GM06990 (cell line): Measurements from ENCODE around the gene DHRS7B.
"Not testable (repeated sequence)": the region's sequence is repeated elsewhere in the genome, so short reads cannot be mapped to it uniquely, and the experiment has no call there.

Experiments used
- DNase-seq: peaks from one replicate; pipeline ENCODE4 v3.0.0-alpha.2; 2011; ENCODE audit not compliant: insufficient read length; ENCODE audit errors: extremely low read depth
- H3K27me3 ChIP-seq: replicated peaks from 2 replicates; pipeline ENCODE4 v1.6.0; 2011; ENCODE audit warnings: low read length; ENCODE audit not compliant: control insufficient read depth, insufficient read depth
- H3K36me3 ChIP-seq: 2 replicates; pipeline ENCODE4 v1.5.1; 2011; ENCODE audit warnings: low read length; ENCODE audit not compliant: control insufficient read depth, insufficient read depth
- H3K4me3 ChIP-seq: replicated peaks from 2 replicates; pipeline ENCODE4 v1.5.1; 2011; ENCODE audit warnings: low read depth, mild to moderate bottlenecking, control low read depth, low read length
- CTCF ChIP-seq: IDR thresholded peaks from 2 replicates; pipeline ENCODE4 v1.5.1; 2011; ENCODE audit warnings: low read length, control low read depth, mild to moderate bottlenecking, inconsistent platforms; ENCODE audit not compliant: insufficient read depth, poor library complexity, severe bottlenecking

DHRS7B gene, protein sequence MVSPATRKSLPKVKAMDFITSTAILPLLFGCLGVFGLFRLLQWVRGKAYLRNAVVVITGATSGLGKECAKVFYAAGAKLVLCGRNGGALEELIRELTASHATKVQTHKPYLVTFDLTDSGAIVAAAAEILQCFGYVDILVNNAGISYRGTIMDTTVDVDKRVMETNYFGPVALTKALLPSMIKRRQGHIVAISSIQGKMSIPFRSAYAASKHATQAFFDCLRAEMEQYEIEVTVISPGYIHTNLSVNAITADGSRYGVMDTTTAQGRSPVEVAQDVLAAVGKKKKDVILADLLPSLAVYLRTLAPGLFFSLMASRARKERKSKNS

DNA sequence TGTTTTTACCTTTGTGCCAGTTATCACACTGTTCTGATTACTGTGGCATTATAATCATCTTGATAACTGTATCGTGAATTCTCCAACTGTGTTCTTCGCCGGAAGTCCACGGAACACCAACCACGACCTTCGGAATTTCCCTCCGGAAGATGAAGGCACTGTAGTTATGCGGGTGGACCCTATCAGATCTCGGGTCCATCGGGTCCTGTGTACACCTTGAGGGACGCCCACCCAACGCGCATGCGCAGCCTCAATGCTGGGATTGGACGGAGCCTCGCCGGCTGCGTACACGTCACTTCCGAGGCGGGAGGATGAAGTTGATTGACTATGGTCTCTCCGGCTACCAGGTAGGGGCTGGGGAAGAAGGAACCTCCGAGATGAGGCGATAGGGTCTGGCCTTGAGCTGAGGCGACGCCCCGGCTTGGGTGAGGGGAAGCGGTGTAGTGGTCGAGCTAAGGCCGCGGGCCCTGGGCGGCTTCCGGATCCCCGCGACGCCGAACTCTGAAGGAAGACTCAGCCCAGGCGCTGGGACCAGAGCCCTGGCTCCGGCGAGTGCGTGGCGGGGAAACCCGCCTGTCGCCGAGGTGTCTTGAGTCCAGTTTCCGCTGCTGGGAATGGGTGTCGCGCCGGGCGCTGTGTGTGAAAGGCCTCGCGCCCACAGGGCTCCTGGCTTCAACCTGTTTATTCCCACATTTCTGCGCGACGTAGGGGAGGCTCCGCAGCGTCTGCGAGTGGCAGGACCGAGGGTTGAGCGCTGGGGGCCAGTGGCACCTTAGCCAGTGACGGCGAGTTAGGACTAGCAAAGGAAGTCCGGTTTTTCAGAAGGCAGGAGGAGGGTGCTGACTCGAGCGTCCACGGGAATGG is at the start of gene DHRS7B:
DHRS7B (plus strand) TSS at position 320 of the 864 bp plus-strand sequence; CDS start at position 328, 8 bp downstream.
- Histone ChIP-seq H3K27me3 (no peaks in the 10 kb centered on the region), H3K4me3 (peak within 1 kb of the TSS; percentile 82), H3K36me3 (no peaks in the 10 kb centered on the region)
- TF ChIP-seq CTCF: no peak
- DNase-seq: peak; percentile 95

DNA sequence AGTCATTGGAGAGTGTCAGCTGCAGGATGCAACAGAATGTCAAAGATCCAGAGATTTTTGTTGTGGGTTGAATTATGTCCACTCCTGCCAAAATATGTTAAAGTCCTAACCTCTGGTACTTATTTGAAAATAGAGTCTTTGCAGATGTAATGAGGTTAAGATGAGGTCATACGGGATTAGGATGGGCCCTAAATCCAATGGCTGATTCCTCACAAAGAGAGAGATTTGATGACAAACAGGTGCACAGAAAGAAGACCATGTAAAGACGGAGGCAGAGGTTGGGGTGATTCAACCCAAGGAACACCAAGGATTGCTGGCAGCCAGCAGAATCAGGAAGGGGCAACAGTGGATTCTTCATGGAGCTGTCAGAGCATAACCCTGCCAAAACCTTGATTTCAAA is 49.5 kb upstream of the DHRS7B start:
- Histone ChIP-seq H3K4me3 (no peak overlapping the region), H3K27me3 (no peaks in the 10 kb centered on the region; the same call in 1 of the 2 replicates), H3K36me3 (no peaks in the 10 kb centered on the region)
- TF ChIP-seq CTCF: no peak
- no peak for DNase-seq

- no peaks in the 10 kb centered on the region; the same call in 1 of the 2 replicates for H3K27me3 ChIP-seq
- H3K4me3 ChIP-seq: no peak overlapping the region
- no peak for TF ChIP-seq CTCF
- H3K36me3 ChIP-seq: no peaks in the 10 kb centered on the region
- no peak for DNase-seq
These were observed 48.6 kb upstream of the DHRS7B start for GRCh38 chr17:21078016-21078780.

DNA sequence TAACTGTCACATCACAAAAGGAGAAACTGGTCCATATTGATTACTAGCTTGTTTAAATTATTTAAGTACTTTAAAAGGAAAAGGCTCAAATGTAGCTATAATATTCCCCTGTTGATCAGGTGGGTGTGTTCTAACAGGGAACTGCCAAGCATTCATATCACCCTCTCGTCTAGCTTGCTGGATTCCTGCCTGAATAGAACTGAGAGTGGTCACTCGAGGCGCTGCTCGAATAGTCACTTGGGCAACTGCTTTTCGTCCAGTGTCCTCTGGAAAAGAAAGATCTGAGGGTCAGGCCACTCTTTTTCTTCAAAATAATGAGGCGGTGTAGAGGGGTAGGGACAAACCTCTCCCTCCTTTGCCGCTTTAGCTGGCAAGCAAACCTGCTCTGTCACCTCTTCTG is 47.6 kb upstream of the DHRS7B start:
- Histone ChIP-seq H3K4me3 (no peak overlapping the region), H3K27me3 (no peaks in the 10 kb centered on the region; the same call in 1 of the 2 replicates), H3K36me3 (no peaks in the 10 kb centered on the region)
- DNase-seq: no peak
- no peak for TF ChIP-seq CTCF

- Histone ChIP-seq H3K36me3 (no peaks in the 10 kb centered on the region), H3K4me3 (no peak overlapping the region), H3K27me3 (no peaks in the 10 kb centered on the region)
- TF ChIP-seq CTCF: no peak
- DNase-seq: no peak
These were observed 44.7 kb upstream of the DHRS7B start for GRCh38 chr17:21082001-21082436.

DNA sequence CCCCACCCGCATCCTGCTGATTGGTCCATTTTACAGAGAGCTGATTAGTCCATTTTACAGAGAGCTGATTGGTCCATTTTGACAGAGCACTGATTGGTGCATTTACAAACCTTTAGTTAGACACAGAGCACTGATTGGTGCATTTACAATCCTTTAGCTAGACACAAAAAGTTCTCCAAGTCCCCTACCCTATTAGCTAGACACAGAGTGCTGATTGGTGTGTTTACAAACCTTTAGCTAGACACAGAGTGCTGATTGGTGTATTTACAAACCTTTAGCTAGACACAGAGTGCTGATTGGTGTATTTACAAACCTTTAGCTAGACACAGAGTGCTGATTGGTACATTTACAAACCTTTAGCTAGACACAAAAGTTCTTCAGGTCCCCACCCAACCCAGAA is 41.5 kb upstream of the DHRS7B start:
- H3K4me3 ChIP-seq, H3K36me3 ChIP-seq, H3K27me3 ChIP-seq, DNase-seq: not testable (repeated sequence)
